ENCODE results near the gene TMEM184C. TPM values are rescaled to one million over a fixed set of nuclear protein-coding genes. Genes with fewer than 3 reads are reported as not detected.

The TMEM184C gene
- 15.8 and 16.4 TPM in 2 replicates for total RNA-seq (2014; rRNA removed; shearing (Covaris generic))
- total RNA-seq (2022): 17.6 TPM in 2 replicates
- percentile 59 among the genes with signal in this experiment for Bru-seq, nascent RNA
- BruChase-seq, experiment 1, labeled RNA remaining after a 6-hour chase: percentile 54 among the genes with signal in this experiment
- percentile 72 among the genes with signal in this experiment for BruChase-seq, experiment 2, labeled RNA remaining after a 2-hour chase
- long read RNA-seq, full-length matches to known transcripts: 28 of 39 reads
- long read RNA-seq, partial matches to known transcripts: 3 of 39 reads
- long read RNA-seq, other reads (novel, unspliced or antisense): 8 of 39 reads

GRCh38 chr4:147617173-147617840, at the start of gene TMEM184C:
TMEM184C (plus strand) TSS chr4:147617397; CDS start chr4:147617957, 560 bp downstream.
- DNase-seq (ENCODE audit: low spot score): peak; percentile 96
- H3K9me2 ChIP-seq (ENCODE audit: insufficient read depth, low read length): no peaks in the 10 kb centered on the region
- peaks cover 23% of the 10 kb centered on the region for H3K4me1 ChIP-seq (ENCODE audit: insufficient read depth, low read length, poor library complexity, severe bottlenecking)
- POLR2A ChIA-PET: interaction anchor here (0.6 to 3.7 kb wide), 14 partner anchors 9 to 73 kb away, joined by 3 to 19 read pairs (median 4); partner anchors contain the start of gene PRMT9
- peak within 1 kb of the TSS; percentile 77 for H3K4me3 ChIP-seq (ENCODE audit: low read depth, low read length, poor library complexity, severe bottlenecking)
- peaks cover 44% of the 10 kb centered on the region for H3K79me2 ChIP-seq (ENCODE audit: insufficient read depth, low read depth, low read length)
- peak within 1 kb of the TSS; percentile 76 for H3K27ac ChIP-seq (ENCODE audit: low read depth, low read length, poor library complexity, severe bottlenecking)
- intact Hi-C loops (cut with micrococcal nuclease; ENCODE audit: unreplicated experiment): loop anchor here (1.0 kb wide), 1 partner anchor 67 kb away; the partner anchor contains the start of gene PRMT9
- peaks cover 6% of the 10 kb centered on the region; the same call in 1 of the 2 replicates for H4K20me1 ChIP-seq (ENCODE audit: insufficient read depth, low read length)
- H3K36me3 ChIP-seq (ENCODE audit: insufficient read depth, low read length): peaks cover 20% of the 10 kb centered on the region
- BruUV-seq (replicated peaks): TSS peak; percentile 79
- H3K4me2 ChIP-seq (ENCODE audit: low read length): peak within 1 kb of the TSS; percentile 92
- H2AFZ ChIP-seq (ENCODE audit: low read length): peak within 1 kb of the TSS; percentile 96
- CTCF ChIA-PET (ENCODE audit: unreplicated experiment): interaction anchor here (0.6 to 0.9 kb wide), 2 partner anchors 20 to 52 kb away, joined by 3 to 4 read pairs; no protein-coding TSS in a partner anchor
- H3K9me3 ChIP-seq (ENCODE audit: low read length): no peaks in the 10 kb centered on the region
- no peak for TF ChIP-seq EZH2phosphoT487 (IDR thresholded peaks at IDR 0.05; ENCODE audit: borderline replicate concordance, low read depth, low read length)
- TF ChIP-seq CTCF (conservative IDR thresholded peaks at IDR 0.05; ENCODE audit: low read length): no peak

GRCh38 chr4:147570616-147571015, 46.6 kb upstream of the TMEM184C start:
- Histone ChIP-seq H3K9me3 (ENCODE audit: low read length) (no peaks in the 10 kb centered on the region), H3K9me2 (ENCODE audit: insufficient read depth, low read length) (no peaks in the 10 kb centered on the region), H3K4me3 (ENCODE audit: low read depth, low read length, poor library complexity, severe bottlenecking) (no peak overlapping the region), H4K20me1 (ENCODE audit: insufficient read depth, low read length) (no peaks in the 10 kb centered on the region), H3K4me2 (ENCODE audit: low read length) (no peak overlapping the region), H3K27ac (ENCODE audit: low read depth, low read length, poor library complexity, severe bottlenecking) (no peak overlapping the region), H2AFZ (ENCODE audit: low read length) (no peak overlapping the region), H3K79me2 (ENCODE audit: insufficient read depth, low read depth, low read length) (no peaks in the 10 kb centered on the region), H3K36me3 (ENCODE audit: insufficient read depth, low read length) (no peaks in the 10 kb centered on the region), H3K4me1 (ENCODE audit: insufficient read depth, low read length, poor library complexity, severe bottlenecking) (no peaks in the 10 kb centered on the region)
- ChIA-PET CTCF (ENCODE audit: unreplicated experiment) (no interaction called here), POLR2A (no interaction called here)
- no TSS peak for BruUV-seq (replicated peaks)
- no peak for TF ChIP-seq CTCF (conservative IDR thresholded peaks at IDR 0.05; ENCODE audit: low read length)
- TF ChIP-seq EZH2phosphoT487 (IDR thresholded peaks at IDR 0.05; ENCODE audit: borderline replicate concordance, low read depth, low read length): no peak
- intact Hi-C loops (cut with micrococcal nuclease; ENCODE audit: unreplicated experiment): no loop called here
- no peak for DNase-seq (ENCODE audit: low spot score)

Data from OCI-LY7 (cell line).